H9 (cell line): ENCODE results near the gene GNPAT. TPM values are rescaled to one million over a fixed set of nuclear protein-coding genes. Genes with fewer than 3 reads are reported as not detected.
"Not testable (repeated sequence)": the region's sequence is repeated elsewhere in the genome, so short reads cannot be mapped to it uniquely, and the experiment has no call there.

ENCODE experiments used
- DNase-seq: peaks from one replicate; pipeline ENCODE4 v3.0.0-alpha.2; 2017
- H2AFZ ChIP-seq: one replicate; pipeline ENCODE4 v1.6.1; 2013; ENCODE audit warnings: mild to moderate bottlenecking, low read length, control low read depth, moderate library complexity
- H2AK5ac ChIP-seq: 2 replicates; pipeline ENCODE4 v1.6.1; 2013; ENCODE audit warnings: low read length, control low read depth, mixed read lengths; ENCODE audit not compliant: insufficient read length
- H2BK120ac ChIP-seq: one replicate; pipeline ENCODE4 v1.6.1; 2013; ENCODE audit warnings: low read depth, mild to moderate bottlenecking, low read length, control low read depth, inconsistent platforms; ENCODE audit not compliant: poor library complexity, severe bottlenecking
- H2BK12ac ChIP-seq: 2 replicates; pipeline ENCODE4 v1.6.1; 2013; ENCODE audit warnings: low read length, control low read depth, mixed read lengths, low read depth; ENCODE audit not compliant: insufficient read length
- H2BK15ac ChIP-seq: 2 replicates; pipeline ENCODE4 v1.6.1; 2013; ENCODE audit warnings: low read depth, low read length, control low read depth
- H2BK20ac ChIP-seq: one replicate; pipeline ENCODE4 v1.6.1; 2013; ENCODE audit warnings: low read depth, mild to moderate bottlenecking, low read length, control low read depth, inconsistent platforms; ENCODE audit not compliant: poor library complexity, severe bottlenecking
- H2BK5ac ChIP-seq: 2 replicates; pipeline ENCODE4 v1.6.1; 2013; ENCODE audit warnings: low read length, control low read depth, mixed read lengths; ENCODE audit not compliant: insufficient read length
- H3K14ac ChIP-seq: 2 replicates; pipeline ENCODE4 v1.6.1; 2013; ENCODE audit warnings: low read length, control low read depth; ENCODE audit not compliant: insufficient read depth
- H3K18ac ChIP-seq: 2 replicates; pipeline ENCODE4 v1.6.1; 2013; ENCODE audit warnings: low read depth, mild to moderate bottlenecking, mixed read lengths, low read length, control low read depth; ENCODE audit not compliant: insufficient read length
- H3K23ac ChIP-seq: 2 replicates; pipeline ENCODE4 v1.6.1; 2013; ENCODE audit warnings: low read length, control low read depth, mixed read lengths, low read depth; ENCODE audit not compliant: insufficient read length
- H3K23me2 ChIP-seq: 2 replicates; pipeline ENCODE4 v1.6.1; 2013; ENCODE audit warnings: low read depth, mild to moderate bottlenecking, mixed read lengths, low read length, control low read depth; ENCODE audit not compliant: insufficient read length, poor library complexity, severe bottlenecking
- H3K27ac ChIP-seq: 2 replicates; pipeline ENCODE4 v1.5.1; 2013; ENCODE audit warnings: low read length, control low read depth, mixed read lengths, low read depth; ENCODE audit not compliant: insufficient read length
- H3K27me3 ChIP-seq: 2 replicates; pipeline ENCODE4 v1.6.1; 2013; ENCODE audit warnings: low read length, control low read depth, inconsistent platforms; ENCODE audit not compliant: insufficient read depth
- H3K4ac ChIP-seq: 2 replicates; pipeline ENCODE4 v1.6.1; 2013; ENCODE audit warnings: low read depth, mild to moderate bottlenecking, control low read depth, inconsistent platforms, low read length, moderate library complexity
- H3K4me1 ChIP-seq: 2 replicates; pipeline ENCODE4 v1.6.1; 2013; ENCODE audit warnings: low read length, control low read depth, inconsistent platforms; ENCODE audit not compliant: insufficient read depth
- H3K4me2 ChIP-seq: 2 replicates; pipeline ENCODE4 v1.6.1; 2013; ENCODE audit warnings: low read length, control low read depth, mixed read lengths; ENCODE audit not compliant: insufficient read length, insufficient read depth
- H3K56ac ChIP-seq: 2 replicates; pipeline ENCODE4 v1.6.1; 2013; ENCODE audit warnings: low read depth, mild to moderate bottlenecking, mixed read lengths, low read length, control low read depth; ENCODE audit not compliant: insufficient read length
- H3K79me1 ChIP-seq: 2 replicates; pipeline ENCODE4 v1.6.1; 2013; ENCODE audit warnings: low read depth, mild to moderate bottlenecking, moderate library complexity, low read length, control low read depth, inconsistent platforms; ENCODE audit not compliant: insufficient read depth, poor library complexity, severe bottlenecking
- H3K79me2 ChIP-seq: 2 replicates; pipeline ENCODE4 v1.6.1; 2013; ENCODE audit warnings: low read length, control low read depth, inconsistent platforms; ENCODE audit not compliant: insufficient read depth
- H3K9ac ChIP-seq: 2 replicates; pipeline ENCODE4 v1.6.1; 2013; ENCODE audit warnings: low read length, control low read depth, mixed read lengths; ENCODE audit not compliant: insufficient read length; ENCODE audit errors: extremely low read depth
- H3K9me3 ChIP-seq: one replicate; pipeline ENCODE4 v1.6.1; 2013; ENCODE audit warnings: low read depth, low read length, inconsistent platforms; ENCODE audit not compliant: control insufficient read depth
- H3T11ph ChIP-seq: one replicate; pipeline ENCODE4 v1.6.1; 2013; ENCODE audit warnings: mild to moderate bottlenecking, low read length, control low read depth, inconsistent platforms
- H4K20me1 ChIP-seq: one replicate; pipeline ENCODE4 v1.6.1; 2013; ENCODE audit not compliant: control insufficient read depth, insufficient read length, insufficient read depth
- H4K5ac ChIP-seq: 2 replicates; pipeline ENCODE4 v1.6.1; 2013; ENCODE audit warnings: low read depth, mild to moderate bottlenecking, mixed read lengths, low read length, control low read depth; ENCODE audit not compliant: insufficient read length
- H4K8ac ChIP-seq: replicated peaks from 2 replicates; pipeline ENCODE4 v1.6.1; 2013; ENCODE audit warnings: low read length, control low read depth, mixed read lengths, low read depth; ENCODE audit not compliant: insufficient read length
- H4K91ac ChIP-seq: 2 replicates; pipeline ENCODE4 v1.6.1; 2013; ENCODE audit warnings: low read depth, mild to moderate bottlenecking, moderate library complexity, mixed read lengths, low read length, control low read depth; ENCODE audit not compliant: insufficient read length
- H3K27ac Mint-ChIP-seq, 3 experiments: 2 replicates in 2 of 3; 3 replicates in 1 of 3; pipeline ENCODE4 v1.8.0; 2020 to 2021; ENCODE audit warnings: mixed read lengths in 3 of 3, mild to moderate bottlenecking in 1 of 3, moderate library complexity in 1 of 3
- H3K27me3 Mint-ChIP-seq: 2 replicates; pipeline ENCODE4 v1.8.0; 2021; ENCODE audit warnings: low read depth, mild to moderate bottlenecking, moderate library complexity, mixed read lengths
- H3K36me3 Mint-ChIP-seq, 3 experiments: 2 replicates in 2 of 3; 3 replicates in 1 of 3; pipeline ENCODE4 v1.8.0; 2020 to 2021; ENCODE audit warnings: low read depth in 3 of 3, mixed read lengths in 3 of 3; ENCODE audit not compliant: insufficient read depth in 1 of 3
- H3K4me1 Mint-ChIP-seq, 2 experiments: 2 replicates each; pipeline ENCODE4 v1.8.0; 2020; ENCODE audit warnings: mixed read lengths in 2 of 2
- H3K4me3 Mint-ChIP-seq, 2 experiments: 2 replicates in 1 of 2; 3 replicates in 1 of 2; pipeline ENCODE4 v1.8.0; 2020 to 2021; ENCODE audit warnings: mild to moderate bottlenecking in 2 of 2, mixed read lengths in 2 of 2, moderate library complexity in 1 of 2
- H3K9me3 Mint-ChIP-seq, 2 experiments: 2 replicates in 1 of 2; 3 replicates in 1 of 2; pipeline ENCODE4 v1.8.0; 2020; ENCODE audit warnings: mild to moderate bottlenecking in 2 of 2, mixed read lengths in 2 of 2, moderate library complexity in 1 of 2
- WGBS: extraction: QIAGEN DNeasy Blood & Tissue Kit; methylation state at CpG from one replicate; pipeline ENCODE4 v1.1.7; 2013; ENCODE audit warnings: missing lambda C conversion rate, low lambda C conversion rate, mixed read lengths; ENCODE audit not compliant: insufficient read length; ENCODE audit errors: extremely low coverage; 5-methylcytosine and 5-hydroxymethylcytosine counted together
- total RNA-seq: library from RNA; stranded (reverse); gene quantifications from 2 replicates; pipeline ENCODE4 v1.2.1, GENCODE V29; 2021
- TF ChIP-seq, protein P1 (sequence below): fragments of 200-600 bp; sonication (generic); conservative IDR thresholded peaks from 3 replicates; pipeline ENCODE4 v1.8.0; 2021; ENCODE audit warnings: antibody characterized with exemption, mild to moderate bottlenecking

The GNPAT gene
- total RNA-seq, 1 experiment from 2014 or later: 38.1 TPM

DNA sequence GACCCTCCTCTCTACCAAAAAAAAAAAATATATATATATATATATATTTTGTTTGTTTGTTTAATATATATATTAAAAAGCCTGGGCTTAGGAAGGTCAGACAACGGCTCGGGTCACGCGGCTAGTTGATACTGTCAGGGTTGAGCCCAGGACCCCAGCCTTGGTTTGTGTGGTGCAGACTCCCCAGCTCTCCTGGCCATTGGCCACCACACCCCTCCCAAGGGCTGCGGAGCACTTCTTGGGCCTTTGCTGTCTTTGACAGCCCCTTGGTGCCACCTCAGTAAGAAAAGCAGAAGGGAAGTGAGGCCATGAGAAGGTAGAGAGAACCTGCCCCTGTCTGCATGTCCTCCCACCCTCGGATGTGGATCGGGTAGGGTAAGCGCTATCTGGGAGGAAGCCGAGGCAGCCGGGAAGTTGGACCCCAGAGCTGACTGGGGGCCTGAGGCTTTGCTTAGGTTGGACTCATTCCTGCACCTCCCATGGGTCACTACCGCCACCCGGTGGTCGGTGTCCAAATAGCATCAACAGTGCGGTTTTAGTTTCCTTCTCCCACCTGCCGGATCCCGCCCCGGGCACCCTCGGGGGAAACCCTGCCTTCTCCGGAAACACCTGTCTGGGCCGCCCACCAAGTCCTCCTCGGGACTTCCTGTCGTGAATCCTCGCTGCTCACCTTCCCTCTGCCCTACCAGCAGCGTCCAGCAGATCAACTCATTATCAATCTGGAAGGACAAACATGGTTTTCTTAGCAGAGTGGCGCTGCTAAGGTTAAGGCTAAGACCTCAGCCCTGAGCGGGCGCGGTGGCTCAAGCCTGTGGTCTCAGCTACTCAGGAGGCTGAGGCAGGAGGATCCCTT lies 29.8 kb upstream of the GNPAT start:
- peak; percentile 94 for DNase-seq
- Mint-ChIP-seq H3K36me3 (no peaks in the 10 kb centered on the region), H3K4me1 (peaks cover 15 to 20% of the 10 kb centered on the region in 2 experiments), H3K4me3 (peak overlapping the region; percentile 44 to 70; a peak in 4 of 5 replicates), H3K27me3 (peaks cover 99% of the 10 kb centered on the region), H3K9me3 (no peaks in the 10 kb centered on the region; a peak in 2 of 5 replicates), H3K27ac (no peak overlapping the region)
- Histone ChIP-seq H3K27ac (no peak overlapping the region), H4K5ac (no peak overlapping the region), H2BK12ac (no peak overlapping the region), H3K79me2 (no peaks in the 10 kb centered on the region), H3K18ac (no peak overlapping the region), H3K9me3 (no peaks in the 10 kb centered on the region), H4K20me1 (no peaks in the 10 kb centered on the region), H3T11ph (no peak overlapping the region), H4K8ac (no peak overlapping the region), H3K79me1 (no peaks in the 10 kb centered on the region), H3K56ac (no peak overlapping the region), H2BK20ac (no peak overlapping the region), H3K23me2 (no peaks in the 10 kb centered on the region), H3K23ac (no peak overlapping the region), H3K4me2 (peak overlapping the region; percentile 40), H2AFZ (no peak overlapping the region), H3K9ac (no peak overlapping the region), H2BK120ac (no peak overlapping the region), H2BK5ac (no peak overlapping the region), H2BK15ac (no peak overlapping the region), H4K91ac (no peak overlapping the region), H3K27me3 (peaks cover 40% of the 10 kb centered on the region), H3K4ac (no peak overlapping the region), H3K4me1 (no peaks in the 10 kb centered on the region), H2AK5ac (no peak overlapping the region), H3K14ac (no peak overlapping the region)
- WGBS: no CpG with 5 or more reads among the region's 28 CpGs
- TF ChIP-seq, protein P1, sequence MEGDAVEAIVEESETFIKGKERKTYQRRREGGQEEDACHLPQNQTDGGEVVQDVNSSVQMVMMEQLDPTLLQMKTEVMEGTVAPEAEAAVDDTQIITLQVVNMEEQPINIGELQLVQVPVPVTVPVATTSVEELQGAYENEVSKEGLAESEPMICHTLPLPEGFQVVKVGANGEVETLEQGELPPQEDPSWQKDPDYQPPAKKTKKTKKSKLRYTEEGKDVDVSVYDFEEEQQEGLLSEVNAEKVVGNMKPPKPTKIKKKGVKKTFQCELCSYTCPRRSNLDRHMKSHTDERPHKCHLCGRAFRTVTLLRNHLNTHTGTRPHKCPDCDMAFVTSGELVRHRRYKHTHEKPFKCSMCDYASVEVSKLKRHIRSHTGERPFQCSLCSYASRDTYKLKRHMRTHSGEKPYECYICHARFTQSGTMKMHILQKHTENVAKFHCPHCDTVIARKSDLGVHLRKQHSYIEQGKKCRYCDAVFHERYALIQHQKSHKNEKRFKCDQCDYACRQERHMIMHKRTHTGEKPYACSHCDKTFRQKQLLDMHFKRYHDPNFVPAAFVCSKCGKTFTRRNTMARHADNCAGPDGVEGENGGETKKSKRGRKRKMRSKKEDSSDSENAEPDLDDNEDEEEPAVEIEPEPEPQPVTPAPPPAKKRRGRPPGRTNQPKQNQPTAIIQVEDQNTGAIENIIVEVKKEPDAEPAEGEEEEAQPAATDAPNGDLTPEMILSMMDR: peak; percentile 97

DNA sequence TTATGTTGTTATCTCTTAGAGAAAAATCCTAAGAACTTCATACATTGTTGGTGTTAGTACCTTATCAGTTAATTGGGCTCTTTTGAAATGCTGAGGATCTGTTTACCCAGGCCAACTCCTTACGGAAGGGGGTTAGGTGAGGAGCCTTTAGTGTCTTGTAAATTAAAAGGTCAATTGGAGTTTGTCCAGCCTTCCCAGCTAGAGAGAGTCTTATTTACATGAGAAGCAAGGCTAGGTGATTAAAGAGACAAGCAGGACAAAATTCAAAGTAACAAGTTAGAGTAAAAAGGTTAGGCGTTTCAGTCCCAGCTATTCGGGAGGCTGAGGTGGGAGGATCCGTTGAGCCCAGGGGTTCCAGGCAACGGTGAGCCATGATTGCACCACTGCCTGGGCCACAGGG lies 28.7 kb upstream of the GNPAT start:
- not testable (repeated sequence) for H3K4ac ChIP-seq, H3K4me3 Mint-ChIP-seq, H3K36me3 Mint-ChIP-seq, H3K9me3 Mint-ChIP-seq, H2AFZ ChIP-seq, H4K8ac ChIP-seq, H2BK15ac ChIP-seq, H3K4me2 ChIP-seq, H3K14ac ChIP-seq, H3K27ac Mint-ChIP-seq, H4K5ac ChIP-seq, H3K18ac ChIP-seq, H2BK5ac ChIP-seq, H3T11ph ChIP-seq, H3K9me3 ChIP-seq, H2BK12ac ChIP-seq, DNase-seq, H3K27ac ChIP-seq, H4K91ac ChIP-seq, H2BK120ac ChIP-seq, H3K23me2 ChIP-seq, H3K79me2 ChIP-seq, H3K23ac ChIP-seq, H2BK20ac ChIP-seq, H2AK5ac ChIP-seq, H3K9ac ChIP-seq, H3K4me1 ChIP-seq, H4K20me1 ChIP-seq, H3K79me1 ChIP-seq, H3K56ac ChIP-seq
- H3K27me3 ChIP-seq: peaks cover 46% of the 10 kb centered on the region
- Mint-ChIP-seq H3K27me3 (peaks cover 99% of the 10 kb centered on the region), H3K4me1 (peaks cover 22 to 28% of the 10 kb centered on the region in 2 experiments)
- no CpG with 5 or more reads among the region's 5 CpGs for WGBS
